ENCODE results near the gene PRR33. TPM values are rescaled to one million over a fixed set of nuclear protein-coding genes. Genes with fewer than 3 reads are reported as not detected.

The PRR33 gene
- total and polyA plus RNA-seq, 2 donors (not counting 3 experiments of a cell fraction or from before 2014, with no cell fraction given): not detected

- intact Hi-C loops (cut with micrococcal nuclease): no loop called here
- no peaks in the 10 kb centered on the region for H3K27me3 ChIP-seq (ENCODE audit: control insufficient read depth in 2 of 2, insufficient read depth in 2 of 2, low read length in 2 of 2)
- FAIRE-seq (no peak), DNase-seq (ENCODE audit: low read depth, low spot score) (no peak)
- H3K36me3 ChIP-seq (ENCODE audit: control insufficient read depth in 2 of 2, extremely low read depth in 1 of 2, insufficient read depth in 2 of 2, low read length in 2 of 2): no peaks in the 10 kb centered on the region
- no peaks in the 10 kb centered on the region for H4K20me1 ChIP-seq (replicated peaks; ENCODE audit: control insufficient read depth, extremely low read depth, insufficient read depth, low read length)
- no peaks in the 10 kb centered on the region for H3K9me3 ChIP-seq (replicated peaks; ENCODE audit: control insufficient read depth, insufficient read depth, low read length)
- no peaks in the 10 kb centered on the region for H3K79me2 ChIP-seq (ENCODE audit: control insufficient read depth, insufficient read depth, low read length)
- H3K9ac ChIP-seq (replicated peaks; ENCODE audit: extremely low read depth, insufficient read depth, low read length): no peak within 1 kb of the TSS
- no peak within 1 kb of the TSS for H2AFZ ChIP-seq (ENCODE audit: low read depth, low read length)
- CTCF ChIA-PET: interaction anchor here (1.1 to 2.0 kb wide), 2 partner anchors 29 to 299 kb away, joined by 5 to 6 read pairs; no protein-coding TSS in a partner anchor
- TF ChIP-seq POLR2A (IDR thresholded peaks at IDR 0.05; ENCODE audit: low read depth, low read length): no peak
- TF ChIP-seq POLR2AphosphoS5 (IDR thresholded peaks at IDR 0.05; ENCODE audit: insufficient read depth, low read depth, low read length): no peak
- no peak for TF ChIP-seq EZH2 (IDR thresholded peaks at IDR 0.05; ENCODE audit: borderline replicate concordance, low read depth, low read length, severe bottlenecking)
- no peak for TF ChIP-seq CTCF (IDR thresholded peaks at IDR 0.05; ENCODE audit: extremely low read depth in 1 of 2, insufficient read depth in 1 of 2, low read depth in 1 of 2, low read length in 2 of 2)
- no peak for TF ChIP-seq MYC (IDR thresholded peaks at IDR 0.05; ENCODE audit: low read depth, low read length)
- no TSS peak for BruUV-seq (replicated peaks)
- POLR2A ChIA-PET: no interaction called here
- no peak within 1 kb of the TSS for H3K27ac ChIP-seq (ENCODE audit: insufficient read depth, low read depth, low read length)
- H3K4me1 ChIP-seq (ENCODE audit: control insufficient read depth, extremely low read depth, insufficient read depth, low read length): no peaks in the 10 kb centered on the region
- no peak within 1 kb of the TSS for H3K4me3 ChIP-seq (replicated peaks in 1 of 3; ENCODE audit: insufficient read depth in 1 of 3, low read depth in 1 of 3, low read length in 3 of 3)
- dilution Hi-C loops (cut with MboI; ENCODE audit: extremely low pct_ligation_motif_present, low sequenced_read_pairs): no loop called here
- H3K4me2 ChIP-seq (ENCODE audit: insufficient read depth, low read length): no peak within 1 kb of the TSS
- H3K9me1 ChIP-seq (replicated peaks; ENCODE audit: control insufficient read depth, extremely low read depth, insufficient read depth, low read length): no peaks in the 10 kb centered on the region
Measured at GRCh38 chr11:1852877-1853276, 38.8 kb downstream of the PRR33 start, which contains the start of gene LSP1. LSP1 (plus strand) TSS chr11:1853084; CDS start chr11:1853145, 61 bp downstream.

- Histone ChIP-seq H3K4me3 (replicated peaks in 1 of 3; ENCODE audit: insufficient read depth in 1 of 3, low read depth in 1 of 3, low read length in 3 of 3) (no peak overlapping the region), H2AFZ (ENCODE audit: low read depth, low read length) (no peak overlapping the region), H4K20me1 (replicated peaks; ENCODE audit: control insufficient read depth, extremely low read depth, insufficient read depth, low read length) (no peaks in the 10 kb centered on the region), H3K4me1 (ENCODE audit: control insufficient read depth, extremely low read depth, insufficient read depth, low read length) (no peaks in the 10 kb centered on the region), H3K4me2 (ENCODE audit: insufficient read depth, low read length) (no peak overlapping the region), H3K9me1 (replicated peaks; ENCODE audit: control insufficient read depth, extremely low read depth, insufficient read depth, low read length) (no peaks in the 10 kb centered on the region), H3K9ac (replicated peaks; ENCODE audit: extremely low read depth, insufficient read depth, low read length) (no peak overlapping the region), H3K79me2 (ENCODE audit: control insufficient read depth, insufficient read depth, low read length) (no peaks in the 10 kb centered on the region), H3K9me3 (replicated peaks; ENCODE audit: control insufficient read depth, insufficient read depth, low read length) (no peaks in the 10 kb centered on the region), H3K27ac (ENCODE audit: insufficient read depth, low read depth, low read length) (no peak overlapping the region), H3K27me3 (ENCODE audit: control insufficient read depth in 2 of 2, insufficient read depth in 2 of 2, low read length in 2 of 2) (no peaks in the 10 kb centered on the region), H3K36me3 (ENCODE audit: control insufficient read depth in 2 of 2, extremely low read depth in 1 of 2, insufficient read depth in 2 of 2, low read length in 2 of 2) (no peaks in the 10 kb centered on the region)
- FAIRE-seq (no peak), DNase-seq (ENCODE audit: low read depth, low spot score) (no peak)
- intact Hi-C loops (cut with micrococcal nuclease): no loop called here
- CTCF ChIA-PET: interaction anchor here (1.1 to 2.0 kb wide), 2 partner anchors 30 to 299 kb away, joined by 5 to 6 read pairs; no protein-coding TSS in a partner anchor
- POLR2A ChIA-PET: no interaction called here
- no peak for TF ChIP-seq JUN (IDR thresholded peaks at IDR 0.05; ENCODE audit: borderline replicate concordance, insufficient read depth, insufficient read length, low read depth)
- no peak for TF ChIP-seq EZH2 (IDR thresholded peaks at IDR 0.05; ENCODE audit: borderline replicate concordance, low read depth, low read length, severe bottlenecking)
- TF ChIP-seq POLR2AphosphoS5 (IDR thresholded peaks at IDR 0.05; ENCODE audit: insufficient read depth, low read depth, low read length): no peak
- no peak for TF ChIP-seq CTCF (IDR thresholded peaks at IDR 0.05; ENCODE audit: extremely low read depth in 1 of 2, insufficient read depth in 1 of 2, low read depth in 1 of 2, low read length in 2 of 2)
- no peak for TF ChIP-seq GATA2 (IDR thresholded peaks at IDR 0.05; ENCODE audit: insufficient read depth, insufficient read length, low read depth, low read length)
- BruUV-seq (replicated peaks): no TSS peak
- dilution Hi-C loops (cut with MboI; ENCODE audit: extremely low pct_ligation_motif_present, low sequenced_read_pairs): no loop called here
Measured at GRCh38 chr11:1852271-1852876, 39.3 kb downstream of the PRR33 start.
